CD14-positive monocyte (primary cell): ENCODE data around the gene CBLC. TPM values are rescaled to one million over a fixed set of nuclear protein-coding genes. Genes with fewer than 3 reads are reported as not detected.
A peak's percentile ranks its signal among the peaks of the same experiment; 100 is the strongest.

Experiments
- DNase-seq, 3 donors: peaks; one replicate each; pipeline ENCODE4 v3.0.0-alpha.2; 2011 to 2022
- H2AFZ ChIP-seq: 2 replicates; pipeline ENCODE4 v1.6.0; 2012; ENCODE audit warnings: mild to moderate bottlenecking, low read depth, low read length, inconsistent platforms; ENCODE audit not compliant: insufficient read depth, poor library complexity, severe bottlenecking
- H3K27ac ChIP-seq, 2 donors: 1 replicate in 1 of 2; 2 replicates in 1 of 2; pipeline ENCODE4 v1.5.1; 2012 to 2013; ENCODE audit warnings: low read length in 2 of 2, control low read depth in 1 of 2, inconsistent platforms in 1 of 2, low read depth in 1 of 2, mild to moderate bottlenecking in 1 of 2
- H3K27me3 ChIP-seq, 2 donors: one replicate each; pipeline versions ENCODE4 v1.6.0 to v1.6.1; 2011 to 2013; ENCODE audit warnings: low read length in 2 of 2; ENCODE audit not compliant: control insufficient read depth in 2 of 2, insufficient read depth in 2 of 2
- H3K36me3 ChIP-seq, 2 donors: replicated peaks in 1 of 2; 1 replicate in 1 of 2; 2 replicates in 1 of 2; pipeline versions ENCODE4 v1.5.1 to v1.6.1; 2012 to 2013; ENCODE audit warnings: low read length in 2 of 2, control low read depth in 1 of 2, inconsistent platforms in 1 of 2, mild to moderate bottlenecking in 1 of 2; ENCODE audit not compliant: insufficient read depth in 2 of 2, control insufficient read depth in 1 of 2
- H3K4me1 ChIP-seq, 2 donors: 1 replicate in 1 of 2; 2 replicates in 1 of 2; pipeline versions ENCODE4 v1.5.1 to v1.6.1; 2012 to 2013; ENCODE audit warnings: low read length in 2 of 2, control low read depth in 1 of 2, inconsistent platforms in 1 of 2, mild to moderate bottlenecking in 1 of 2, moderate library complexity in 1 of 2; ENCODE audit not compliant: insufficient read depth in 2 of 2, control insufficient read depth in 1 of 2
- H3K4me2 ChIP-seq: replicated peaks from 2 replicates; pipeline ENCODE3; 2012; ENCODE audit warnings: low read length, moderate library complexity, mild to moderate bottlenecking; ENCODE audit not compliant: poor library complexity, severe bottlenecking; ENCODE audit errors: extremely low read depth
- H3K4me3 ChIP-seq, 3 experiments: fragments of 200-600 bp in 1 of 3; sonication (generic) in 1 of 3; replicated peaks in 1 of 3; 1 replicate in 2 of 3; 2 replicates in 1 of 3; pipeline ENCODE4 v1.5.1; 2011 to 2013; ENCODE audit warnings: low read length in 3 of 3, mild to moderate bottlenecking in 3 of 3, control low read depth in 2 of 3, low read depth in 2 of 3, inconsistent platforms in 1 of 3, moderate library complexity in 1 of 3
- H3K79me2 ChIP-seq: 2 replicates; pipeline ENCODE4 v1.6.0; 2012; ENCODE audit warnings: mild to moderate bottlenecking, control low read depth, inconsistent platforms, low read length, moderate library complexity; ENCODE audit not compliant: insufficient read depth
- H3K9ac ChIP-seq: 2 replicates; pipeline ENCODE4 v1.6.0; 2017; ENCODE audit warnings: low read length, mild to moderate bottlenecking; ENCODE audit not compliant: insufficient read depth, poor library complexity, severe bottlenecking
- H3K9me3 ChIP-seq, 2 donors: replicated peaks in 1 of 2; 1 replicate in 1 of 2; 2 replicates in 1 of 2; pipeline versions ENCODE4 v1.5.1 to v1.6.1; 2012 to 2013; ENCODE audit warnings: low read length in 2 of 2, control low read depth in 1 of 2; ENCODE audit not compliant: control insufficient read depth in 1 of 2, insufficient read depth in 1 of 2
- H4K20me1 ChIP-seq: 2 replicates; pipeline ENCODE4 v1.6.0; 2012; ENCODE audit warnings: mild to moderate bottlenecking, low read length, control low read depth, moderate library complexity; ENCODE audit not compliant: insufficient read depth
- H3K27ac Mint-ChIP-seq, 7 donors: one replicate each; pipeline ENCODE4 v1.8.0; 2020; ENCODE audit warnings: mild to moderate bottlenecking in 7 of 7, mixed read lengths in 7 of 7, moderate library complexity in 6 of 7, inconsistent platforms in 2 of 7
- H3K27me3 Mint-ChIP-seq, 3 donors: one replicate each; pipeline ENCODE4 v1.8.0; 2021 to 2022; ENCODE audit warnings: low read depth in 3 of 3, mild to moderate bottlenecking in 3 of 3, mixed read lengths in 3 of 3, moderate library complexity in 3 of 3, inconsistent platforms in 1 of 3
- H3K36me3 Mint-ChIP-seq, 2 donors: one replicate each; pipeline ENCODE4 v1.8.0; 2020; ENCODE audit warnings: mixed read lengths in 2 of 2, inconsistent platforms in 1 of 2, mild to moderate bottlenecking in 1 of 2
- H3K4me1 Mint-ChIP-seq: one replicate; pipeline ENCODE4 v1.8.0; 2020; ENCODE audit warnings: mild to moderate bottlenecking, mixed read lengths
- H3K4me3 Mint-ChIP-seq, 2 donors: one replicate each; pipeline ENCODE4 v1.8.0; 2020; ENCODE audit warnings: mild to moderate bottlenecking in 2 of 2, mixed read lengths in 2 of 2, moderate library complexity in 1 of 2
- H3K9me3 Mint-ChIP-seq, 7 donors: one replicate each; pipeline ENCODE4 v1.8.0; 2020 to 2022; ENCODE audit warnings: mixed read lengths in 7 of 7, mild to moderate bottlenecking in 6 of 7, moderate library complexity in 6 of 7, inconsistent platforms in 2 of 7
- WGBS: methylation state at CpG from one replicate; pipeline ENCODE4 v1.1.5; 2013; ENCODE audit warnings: missing lambda C conversion rate; ENCODE audit not compliant: insufficient coverage; 5-methylcytosine and 5-hydroxymethylcytosine counted together
- intact Hi-C, 2 donors: fragments of 100-400 bp; cut with micrococcal nuclease; formaldehyde crosslinking; loops; one replicate each; pipeline versions ENCODE4 v1.15.0 to v1.15.1; 2023
- polyA plus RNA-seq, 3 donors: library from polyadenylated mRNA; depleted of rRNA in 1 of 3; unstranded in 2 of 3; stranded (reverse) in 1 of 3; fragments of 300-500 nt in 2 of 3; fragments of >200 nt in 1 of 3; fragmentation: Illumina TruSeq in 2 of 3; gene quantifications; 1 replicate in 2 of 3; 2 replicates in 1 of 3; pipeline ENCODE4 v1.2.3, GENCODE V29; 2012 to 2021
- TF ChIP-seq, protein P1 (sequence below): fragments of 200-600 bp; IDR thresholded peaks from one replicate; pipeline ENCODE4 v1.8.0; 2022; ENCODE audit warnings: antibody characterized with exemption, mild to moderate bottlenecking

The CBLC gene
- polyA plus RNA-seq, 3 donors, result not detected

DNA sequence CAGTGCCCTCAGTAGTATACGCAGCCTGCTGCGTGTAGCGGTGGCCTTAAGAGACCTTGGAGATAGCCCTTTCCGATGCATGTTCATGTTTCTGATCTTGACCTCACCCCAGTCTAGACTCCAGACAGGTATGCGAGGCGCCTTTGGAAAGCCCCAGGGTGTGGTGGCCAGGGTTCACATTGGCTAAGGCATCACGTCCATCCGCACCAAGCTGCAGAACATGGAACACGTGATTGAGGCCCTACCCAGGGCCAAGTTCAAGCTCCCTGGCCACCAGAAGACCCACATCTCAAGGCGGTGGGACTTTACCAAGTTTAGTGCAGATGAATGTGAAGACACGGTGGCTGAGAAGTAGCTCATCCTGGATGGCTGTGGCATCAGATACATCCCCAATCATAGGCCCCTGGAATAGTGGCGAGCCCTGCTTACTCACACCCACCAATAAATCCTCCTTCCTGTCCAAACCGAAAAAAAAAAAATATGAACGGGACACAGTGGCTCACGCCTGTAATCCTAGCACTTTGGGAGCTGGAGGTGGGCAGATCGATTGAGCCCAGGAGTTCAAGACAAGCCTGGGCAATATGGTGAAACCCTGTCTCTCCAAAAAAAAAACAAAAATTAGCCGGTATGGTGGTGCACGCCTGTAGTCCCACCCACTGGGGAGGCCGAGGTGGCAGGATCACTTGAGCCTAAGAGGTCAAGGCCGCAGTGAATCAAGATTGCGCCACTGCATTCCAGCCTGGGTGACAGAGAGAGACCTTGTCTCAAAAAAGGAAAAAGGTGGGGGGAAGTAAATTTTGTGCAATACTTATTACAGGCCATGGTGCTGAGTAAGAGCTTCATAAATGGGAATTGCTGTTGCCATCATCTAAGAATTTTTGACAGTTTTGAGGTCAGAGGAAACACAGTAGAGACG lies 12.4 kb upstream of the CBLC start:
- Histone ChIP-seq H3K9ac (no peak overlapping the region), H3K79me2 (no peaks in the 10 kb centered on the region), H3K9me3 (no peaks in the 10 kb centered on the region), H3K4me3 (no peak overlapping the region), H2AFZ (no peak overlapping the region), H3K27ac (peak overlapping the region; percentile 74 to 82), H4K20me1 (peaks cover 4% of the 10 kb centered on the region), H3K4me1 (peaks cover 54 to 63% of the 10 kb centered on the region in 2 donors), H3K27me3 (no peaks in the 10 kb centered on the region), H3K36me3 (peaks cover 4 to 5% of the 10 kb centered on the region in 2 donors), H3K4me2 (no peak overlapping the region)
- peak; percentile 92 to 96 (median 96) for DNase-seq
- Mint-ChIP-seq H3K4me3 (peak overlapping the region in 1 of 2 donors; percentile 70), H3K27ac (peak overlapping the region; percentile 88 to 98 (median 95)), H3K36me3 (peaks cover 22 to 34% of the 10 kb centered on the region in 2 donors), H3K27me3 (peaks cover 0 to 19% (median under 1%) of the 10 kb centered on the region in 3 donors), H3K4me1 (peaks cover 76% of the 10 kb centered on the region), H3K9me3 (peaks cover 0 to 10% (median 6%) of the 10 kb centered on the region in 7 donors)
- WGBS, result 62% methylated on average over 15 of the region's 22 CpGs
- intact Hi-C loops, result no loop called here
- TF ChIP-seq, protein P1, sequence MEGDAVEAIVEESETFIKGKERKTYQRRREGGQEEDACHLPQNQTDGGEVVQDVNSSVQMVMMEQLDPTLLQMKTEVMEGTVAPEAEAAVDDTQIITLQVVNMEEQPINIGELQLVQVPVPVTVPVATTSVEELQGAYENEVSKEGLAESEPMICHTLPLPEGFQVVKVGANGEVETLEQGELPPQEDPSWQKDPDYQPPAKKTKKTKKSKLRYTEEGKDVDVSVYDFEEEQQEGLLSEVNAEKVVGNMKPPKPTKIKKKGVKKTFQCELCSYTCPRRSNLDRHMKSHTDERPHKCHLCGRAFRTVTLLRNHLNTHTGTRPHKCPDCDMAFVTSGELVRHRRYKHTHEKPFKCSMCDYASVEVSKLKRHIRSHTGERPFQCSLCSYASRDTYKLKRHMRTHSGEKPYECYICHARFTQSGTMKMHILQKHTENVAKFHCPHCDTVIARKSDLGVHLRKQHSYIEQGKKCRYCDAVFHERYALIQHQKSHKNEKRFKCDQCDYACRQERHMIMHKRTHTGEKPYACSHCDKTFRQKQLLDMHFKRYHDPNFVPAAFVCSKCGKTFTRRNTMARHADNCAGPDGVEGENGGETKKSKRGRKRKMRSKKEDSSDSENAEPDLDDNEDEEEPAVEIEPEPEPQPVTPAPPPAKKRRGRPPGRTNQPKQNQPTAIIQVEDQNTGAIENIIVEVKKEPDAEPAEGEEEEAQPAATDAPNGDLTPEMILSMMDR, result no peak

DNA sequence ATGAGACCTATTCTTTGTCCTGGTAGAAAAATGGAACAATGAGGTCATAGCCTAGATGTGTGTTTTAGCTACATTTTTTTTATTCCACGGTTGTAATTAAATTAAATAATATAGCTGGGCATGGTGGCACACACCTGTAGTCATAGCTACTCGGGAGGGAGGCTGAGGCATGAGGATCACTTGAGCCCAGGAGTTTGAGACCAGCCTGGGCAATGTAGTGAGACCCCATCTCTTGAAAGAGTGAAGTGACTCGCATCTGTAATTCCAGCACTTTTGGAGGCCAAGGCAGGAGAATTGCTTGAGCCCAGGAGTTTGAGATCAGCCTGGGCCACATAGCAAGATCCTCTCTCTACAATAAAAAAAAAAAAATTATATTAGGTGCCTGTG lies 11.7 kb upstream of the CBLC start:
- H3K4me1 Mint-ChIP-seq, result peaks cover 76% of the 10 kb centered on the region

More for the DNA sequence above, 11.7 kb upstream of the CBLC start:
- Histone ChIP-seq H3K36me3 (no peaks in the 10 kb centered on the region), H3K9ac (no peak overlapping the region), H3K27ac (peak overlapping the region; percentile 74 to 82), H3K27me3 (no peaks in the 10 kb centered on the region), H4K20me1 (no peaks in the 10 kb centered on the region), H2AFZ (no peak overlapping the region), H3K4me2 (no peak overlapping the region), H3K4me1 (peaks cover 56 to 65% of the 10 kb centered on the region in 2 donors), H3K79me2 (no peaks in the 10 kb centered on the region), H3K9me3 (no peaks in the 10 kb centered on the region), H3K4me3 (no peak overlapping the region)
- intact Hi-C loops, result no loop called here
- Mint-ChIP-seq H3K27ac (peak overlapping the region; percentile 88 to 98 (median 94)), H3K36me3 (peaks cover 17 to 28% of the 10 kb centered on the region in 2 donors), H3K9me3 (peaks cover 0 to 10% (median 6%) of the 10 kb centered on the region in 7 donors), H3K27me3 (peaks cover 0 to 19% (median 0%) of the 10 kb centered on the region in 3 donors), H3K4me3 (no peak overlapping the region)
- WGBS, result 87% methylated on average over 3 of the region's 3 CpGs
- TF ChIP-seq, protein P1, result no peak
- no peak for DNase-seq
